HUES64 (cell line): ENCODE results near the gene ANK2.

Experiments
- H3K27ac ChIP-seq: 2 replicates; pipeline ENCODE4 v1.7.0; 2013; ENCODE audit warnings: low read depth, low read length, inconsistent platforms
- H3K27me3 ChIP-seq: 2 replicates; pipeline ENCODE4 v1.6.1; 2013; ENCODE audit warnings: mild to moderate bottlenecking, low read length; ENCODE audit not compliant: insufficient read depth
- H3K36me3 ChIP-seq: 2 replicates; pipeline ENCODE4 v1.6.1; 2013; ENCODE audit warnings: mild to moderate bottlenecking, low read length; ENCODE audit not compliant: insufficient read depth
- H3K4me1 ChIP-seq: 2 replicates; pipeline ENCODE4 v1.6.1; 2013; ENCODE audit warnings: mild to moderate bottlenecking, low read length, moderate library complexity; ENCODE audit not compliant: insufficient read depth
- H3K4me3 ChIP-seq: 2 replicates; pipeline ENCODE4 v1.5.1; 2013; ENCODE audit warnings: mild to moderate bottlenecking, low read length, moderate library complexity
- H3K9ac ChIP-seq: 2 replicates; pipeline ENCODE4 v1.6.1; 2013; ENCODE audit warnings: mild to moderate bottlenecking, low read depth, low read length
- H3K9me3 ChIP-seq: 2 replicates; pipeline ENCODE4 v1.6.1; 2013; ENCODE audit warnings: low read depth, low read length; ENCODE audit not compliant: insufficient read depth
- WGBS: fragments of 150-250, 120-280 bp; methylation state at CpG from one replicate; pipeline ENCODE4 v1.1.7; 2013; ENCODE audit warnings: missing lambda C conversion rate; 5-methylcytosine and 5-hydroxymethylcytosine counted together

Gene ANK2

DNA sequence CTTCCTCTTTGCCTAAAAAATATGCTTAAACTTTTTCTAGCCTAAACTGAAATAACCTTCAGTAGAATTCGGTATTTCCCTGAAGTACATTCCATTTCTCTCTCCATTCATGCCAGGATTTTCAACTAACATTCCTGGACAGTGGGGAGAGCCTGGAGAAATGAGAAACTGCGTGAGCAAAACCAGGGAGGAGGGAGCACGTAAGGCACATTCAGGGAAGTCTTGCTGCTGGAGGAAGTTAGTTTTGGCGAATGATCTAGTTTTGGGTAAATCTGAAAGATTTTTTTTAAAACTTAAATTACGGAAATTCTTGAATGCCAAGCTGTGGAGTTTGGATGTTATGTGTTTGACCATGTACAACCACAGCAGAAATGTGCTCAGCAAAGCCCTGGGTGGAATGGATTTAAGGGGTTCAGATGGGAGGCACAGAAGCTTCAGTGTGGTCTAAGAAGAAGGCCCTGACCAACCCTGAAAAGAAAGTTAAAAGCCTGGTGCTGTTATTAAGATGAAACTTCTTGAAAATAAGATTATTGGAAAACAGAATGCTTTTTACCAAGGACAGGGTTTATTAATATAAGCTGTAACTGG is 347.8 kb downstream of the ANK2 start:
- Histone ChIP-seq H3K36me3 (no peaks in the 10 kb centered on the region), H3K9ac (no peak overlapping the region), H3K9me3 (no peaks in the 10 kb centered on the region), H3K27ac (no peak overlapping the region), H3K27me3 (no peaks in the 10 kb centered on the region), H3K4me3 (no peak overlapping the region), H3K4me1 (peaks cover 5% of the 10 kb centered on the region)
- WGBS = 83% methylated on average over 5 of the region's 5 CpGs

- WGBS = 92% methylated on average over 8 of the region's 8 CpGs
- Histone ChIP-seq H3K4me1 (no peaks in the 10 kb centered on the region; the same call in 1 of the 2 replicates), H3K9ac (no peak overlapping the region), H3K4me3 (no peak overlapping the region), H3K9me3 (no peaks in the 10 kb centered on the region), H3K27me3 (no peaks in the 10 kb centered on the region), H3K36me3 (no peaks in the 10 kb centered on the region), H3K27ac (no peak overlapping the region)
Measured at GRCh38 chr4:113398441-113399143, 349.1 kb downstream of the ANK2 start.

DNA sequence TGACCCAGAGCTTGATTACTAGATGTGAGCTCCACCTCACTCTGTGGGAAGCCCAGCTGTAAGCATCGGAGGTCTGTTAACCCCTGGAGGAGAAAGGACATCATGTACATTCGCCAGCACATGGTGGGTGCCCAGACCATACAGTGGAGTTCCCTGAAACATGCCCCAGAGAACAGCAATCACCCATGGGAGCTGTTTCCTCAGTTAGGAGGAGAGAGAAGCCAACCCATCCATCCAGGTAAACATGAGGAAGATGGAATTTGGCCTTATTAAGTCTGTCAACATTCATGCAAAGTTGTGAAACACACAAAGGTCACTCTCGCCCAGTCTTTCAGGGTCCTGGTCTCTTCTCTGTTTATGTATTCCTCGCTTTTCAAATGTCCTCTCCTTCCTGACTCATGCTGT is 354.7 kb downstream of the ANK2 start:
- 87% methylated on average over 4 of the region's 4 CpGs for WGBS
- Histone ChIP-seq H3K36me3 (no peaks in the 10 kb centered on the region), H3K9ac (no peak overlapping the region), H3K4me3 (no peak overlapping the region), H3K4me1 (no peaks in the 10 kb centered on the region), H3K27me3 (no peaks in the 10 kb centered on the region), H3K9me3 (no peaks in the 10 kb centered on the region), H3K27ac (no peak overlapping the region)

DNA sequence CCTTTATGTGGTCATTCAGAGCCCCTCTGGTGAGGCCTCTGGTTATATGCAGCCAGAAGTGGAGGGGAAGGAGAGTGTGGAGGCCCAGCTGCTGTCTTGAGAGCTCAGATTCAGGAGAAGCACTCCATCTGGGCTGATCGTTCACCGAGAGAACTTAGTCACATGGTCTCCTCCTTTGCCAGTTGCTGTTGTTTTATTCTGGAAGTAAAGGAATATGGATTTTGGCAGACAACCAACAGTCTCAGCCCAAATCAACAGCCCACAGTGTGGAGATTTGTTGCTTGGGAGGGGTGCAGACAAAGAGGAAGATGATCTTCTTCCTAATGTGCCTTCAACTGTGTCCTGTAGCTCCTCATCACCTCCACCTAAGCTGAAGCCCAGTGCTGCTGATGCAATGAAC is 355.4 kb downstream of the ANK2 start:
- Histone ChIP-seq H3K4me1 (no peaks in the 10 kb centered on the region), H3K4me3 (no peak overlapping the region), H3K36me3 (no peaks in the 10 kb centered on the region), H3K9me3 (no peaks in the 10 kb centered on the region), H3K27ac (no peak overlapping the region), H3K9ac (no peak overlapping the region), H3K27me3 (no peaks in the 10 kb centered on the region)
- 96% methylated on average over 2 of the region's 2 CpGs for WGBS

GRCh38 chr4:113405874-113406722 is 356.6 kb downstream of the ANK2 start:
- H3K27me3 ChIP-seq = no peaks in the 10 kb centered on the region
- H3K27ac ChIP-seq = no peak overlapping the region
- no peaks in the 10 kb centered on the region for H3K9me3 ChIP-seq
- H3K4me3 ChIP-seq = no peak overlapping the region
- WGBS = 92% methylated on average over 7 of the region's 7 CpGs
- no peaks in the 10 kb centered on the region for H3K36me3 ChIP-seq
- H3K9ac ChIP-seq = no peak overlapping the region
- no peaks in the 10 kb centered on the region for H3K4me1 ChIP-seq

- H3K9ac ChIP-seq = no peak overlapping the region
- H3K27me3 ChIP-seq = no peaks in the 10 kb centered on the region
- H3K27ac ChIP-seq = no peak overlapping the region
- H3K36me3 ChIP-seq = no peaks in the 10 kb centered on the region
- 90% methylated on average over 7 of the region's 7 CpGs for WGBS
- no peak overlapping the region for H3K4me3 ChIP-seq
- H3K4me1 ChIP-seq = no peaks in the 10 kb centered on the region
- H3K9me3 ChIP-seq = no peaks in the 10 kb centered on the region
Measured at GRCh38 chr4:113406723-113407016, 357.2 kb downstream of the ANK2 start.

DNA sequence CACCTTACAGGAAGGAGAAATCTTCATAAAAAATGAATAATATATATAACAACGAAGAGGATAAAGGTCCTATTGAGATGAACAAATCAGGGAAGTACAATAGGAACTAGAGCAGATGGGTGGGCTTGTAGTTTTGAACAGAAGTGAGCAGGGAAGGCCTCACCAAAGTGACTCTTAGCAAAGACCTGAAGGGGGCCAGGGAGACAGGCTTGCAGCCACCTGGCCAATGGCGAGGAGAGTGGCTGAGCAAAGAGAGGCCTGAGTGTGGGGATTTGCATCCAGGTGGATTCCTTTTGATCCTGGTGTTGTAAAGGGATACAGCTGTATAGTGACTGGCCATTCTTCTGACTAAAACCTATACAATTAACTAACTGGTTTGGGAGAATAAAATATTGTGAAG is 358.0 kb downstream of the ANK2 start:
- 69% methylated on average over 2 of the region's 2 CpGs for WGBS
- Histone ChIP-seq H3K27ac (no peak overlapping the region), H3K4me1 (no peaks in the 10 kb centered on the region), H3K4me3 (no peak overlapping the region), H3K36me3 (no peaks in the 10 kb centered on the region), H3K27me3 (no peaks in the 10 kb centered on the region), H3K9me3 (no peaks in the 10 kb centered on the region), H3K9ac (no peak overlapping the region)

GRCh38 chr4:113409181-113409580 is 359.7 kb downstream of the ANK2 start:
- WGBS = 75% methylated on average over 4 of the region's 4 CpGs
- no peak overlapping the region for H3K4me3 ChIP-seq
- no peaks in the 10 kb centered on the region for H3K36me3 ChIP-seq
- no peaks in the 10 kb centered on the region for H3K27me3 ChIP-seq
- no peak overlapping the region for H3K27ac ChIP-seq
- no peak overlapping the region for H3K9ac ChIP-seq
- H3K4me1 ChIP-seq = no peaks in the 10 kb centered on the region
- no peaks in the 10 kb centered on the region for H3K9me3 ChIP-seq

DNA sequence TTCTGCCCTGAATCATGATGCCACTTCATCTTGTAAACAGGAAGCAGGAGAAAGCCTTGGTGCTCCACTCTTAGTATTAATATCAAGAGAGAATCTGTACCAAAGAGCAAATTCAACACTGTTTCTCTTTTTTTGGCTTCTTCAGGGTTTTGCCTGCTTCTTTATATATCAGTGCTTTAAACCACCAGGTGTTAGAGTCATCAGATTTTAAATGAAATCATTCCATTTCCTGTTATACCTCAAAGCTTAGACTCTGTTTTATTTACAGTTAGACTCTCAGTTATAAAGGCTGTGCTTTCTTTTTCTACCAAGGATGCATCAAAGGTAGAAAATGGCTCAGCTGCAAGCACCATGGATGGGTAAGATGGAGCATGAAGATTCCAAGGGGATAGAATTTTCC is 361.2 kb downstream of the ANK2 start:
- no peaks in the 10 kb centered on the region for H3K9me3 ChIP-seq
- no peaks in the 10 kb centered on the region for H3K36me3 ChIP-seq
- H3K27ac ChIP-seq = no peak overlapping the region
- H3K9ac ChIP-seq = no peak overlapping the region
- no peak overlapping the region for H3K4me3 ChIP-seq
- no peaks in the 10 kb centered on the region for H3K4me1 ChIP-seq
- no peaks in the 10 kb centered on the region for H3K27me3 ChIP-seq

GRCh38 chr4:113411496-113411938 is 362.1 kb downstream of the ANK2 start:
- Histone ChIP-seq H3K4me3 (no peak overlapping the region), H3K27ac (no peak overlapping the region), H3K27me3 (no peaks in the 10 kb centered on the region), H3K36me3 (no peaks in the 10 kb centered on the region), H3K4me1 (no peaks in the 10 kb centered on the region), H3K9me3 (no peaks in the 10 kb centered on the region), H3K9ac (no peak overlapping the region)
- 90% methylated on average over 4 of the region's 4 CpGs for WGBS

DNA sequence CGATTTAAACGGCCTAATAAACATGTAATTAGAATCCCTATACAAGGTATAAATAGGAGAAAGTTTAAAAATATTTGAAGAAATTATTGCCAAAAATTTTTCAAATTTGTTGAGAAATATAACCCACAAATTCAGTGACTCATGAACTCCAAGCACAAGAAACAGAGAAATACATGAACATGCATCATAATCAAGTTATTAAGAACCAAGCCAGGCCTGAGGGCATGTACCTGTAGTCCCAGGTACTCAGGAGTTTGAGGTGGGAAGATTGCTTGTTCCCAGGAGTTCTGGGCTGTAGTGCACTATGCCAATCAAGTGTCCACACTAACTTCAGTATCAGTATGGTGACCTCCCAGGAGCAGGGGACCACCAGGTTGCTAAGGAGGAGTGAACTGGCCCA is 370.2 kb downstream of the ANK2 start:
- Histone ChIP-seq H3K27ac (no peak overlapping the region), H3K9me3 (peaks cover 18% of the 10 kb centered on the region; the same call in 1 of the 2 replicates)
- no CpG with 5 or more reads among the region's 2 CpGs for WGBS

More for the DNA sequence above, 370.2 kb downstream of the ANK2 start:
- no peaks in the 10 kb centered on the region for H3K36me3 ChIP-seq
- no peaks in the 10 kb centered on the region for H3K27me3 ChIP-seq
- H3K4me1 ChIP-seq = no peaks in the 10 kb centered on the region
- no peak overlapping the region for H3K9ac ChIP-seq
- no peak overlapping the region for H3K4me3 ChIP-seq
